Keratinocyte (primary cell): ENCODE data around the gene ZMYND8. TPM values are rescaled to one million over a fixed set of nuclear protein-coding genes. Genes with fewer than 3 reads are reported as not detected.
A peak's percentile ranks its signal among the peaks of the same experiment; 100 is the strongest.

Experiments used
- DNase-seq: peaks from one replicate; pipeline ENCODE4 v3.0.0-alpha.2; 2011; ENCODE audit warnings: low read depth, missing footprints, low spot score
- FAIRE-seq: peaks from 2 replicates; lab custom pipeline; 2011; peaks lifted over from hg19 to GRCh38; lab: Jason Lieb, UNC
- H2AFZ ChIP-seq: 2 replicates; pipeline ENCODE4 v1.6.0; 2012; ENCODE audit warnings: low read length, control low read depth, inconsistent platforms; ENCODE audit not compliant: control insufficient read depth
- H3K27ac ChIP-seq: 2 replicates; pipeline ENCODE4 v1.5.1; 2011; ENCODE audit warnings: low read length; ENCODE audit not compliant: control insufficient read depth, insufficient read depth
- H3K27me3 ChIP-seq: 3 replicates; pipeline ENCODE4 v1.6.0; 2011; ENCODE audit warnings: low read length; ENCODE audit not compliant: control insufficient read depth, insufficient read depth; ENCODE audit errors: extremely low read depth
- H3K36me3 ChIP-seq, 2 experiments: 2 replicates in 1 of 2; 3 replicates in 1 of 2; pipeline ENCODE4 v1.5.1; 2011; ENCODE audit warnings: low read length in 2 of 2, mild to moderate bottlenecking in 1 of 2; ENCODE audit not compliant: control insufficient read depth in 2 of 2, insufficient read depth in 2 of 2; ENCODE audit errors: extremely low read depth in 1 of 2
- H3K4me1 ChIP-seq: 3 replicates; pipeline ENCODE4 v1.5.1; 2011; ENCODE audit warnings: low read length; ENCODE audit not compliant: control insufficient read depth, insufficient read depth; ENCODE audit errors: extremely low read depth
- H3K4me2 ChIP-seq: 3 replicates; pipeline ENCODE4 v1.6.0; 2011; ENCODE audit warnings: low read depth, low read length; ENCODE audit not compliant: control insufficient read depth, insufficient read depth; ENCODE audit errors: extremely low read depth
- H3K4me3 ChIP-seq, 3 experiments: fragments of 200-600 bp in 1 of 3; sonication (generic) in 1 of 3; 2 replicates in 2 of 3; 3 replicates in 1 of 3; pipeline ENCODE4 v1.5.1; 2011 to 2016; ENCODE audit warnings: low read length in 3 of 3, mild to moderate bottlenecking in 3 of 3, control low read depth in 2 of 3, inconsistent platforms in 1 of 3, low read depth in 1 of 3, mixed read lengths in 1 of 3, mixed run types in 1 of 3, moderate library complexity in 1 of 3; ENCODE audit not compliant: control insufficient read depth in 2 of 3, insufficient read depth in 2 of 3; ENCODE audit errors: extremely low read depth in 1 of 3
- H3K79me2 ChIP-seq: 2 replicates; pipeline ENCODE4 v1.6.0; 2012; ENCODE audit warnings: low read length; ENCODE audit not compliant: control insufficient read depth, insufficient read depth
- H3K9ac ChIP-seq: 3 replicates; pipeline ENCODE4 v1.6.0; 2011; ENCODE audit warnings: low read length; ENCODE audit not compliant: control insufficient read depth, insufficient read depth; ENCODE audit errors: extremely low read depth
- H3K9me1 ChIP-seq: 3 replicates; pipeline ENCODE4 v1.6.0; 2011; ENCODE audit warnings: low read length; ENCODE audit not compliant: control insufficient read depth, insufficient read depth; ENCODE audit errors: extremely low read depth
- H3K9me3 ChIP-seq: 2 replicates; pipeline ENCODE4 v1.5.1; 2012; ENCODE audit warnings: low read depth, low read length; ENCODE audit not compliant: control insufficient read depth
- H4K20me1 ChIP-seq: 3 replicates; pipeline ENCODE4 v1.6.0; 2011; ENCODE audit warnings: low read length; ENCODE audit not compliant: control insufficient read depth, insufficient read depth; ENCODE audit errors: extremely low read depth
- CTCF ChIP-seq, 3 experiments: IDR thresholded peaks in 1 of 3; conservative IDR thresholded peaks in 1 of 3; optimal IDR thresholded peaks in 1 of 3; 2 replicates in 2 of 3; 3 replicates in 1 of 3; pipeline versions ENCODE3 to v1.5.1; 2011; ENCODE audit warnings: low read length in 3 of 3, mild to moderate bottlenecking in 3 of 3, moderate library complexity in 2 of 3, control low read depth in 1 of 3, inconsistent platforms in 1 of 3; ENCODE audit not compliant: insufficient read depth in 2 of 3; ENCODE audit errors: extremely low read depth in 1 of 3
- EZH2 ChIP-seq: IDR thresholded peaks from one replicate; pipeline ENCODE4 v1.6.1; 2012; ENCODE audit warnings: inconsistent platforms, mild to moderate bottlenecking, low read length, moderate library complexity
- dilution Hi-C: fragments of 300-500 bp; cut with MboI; formaldehyde crosslinking; loops from one replicate; pipeline ENCODE4 v1.7.0; 2020; ENCODE audit warnings: low sequenced_read_pairs; ENCODE audit not compliant: extremely low pct_ligation_motif_present
- polyA plus RNA-seq, 5 experiments: library from polyadenylated mRNA; depleted of rRNA in 3 of 5; stranded (reverse) in 3 of 5; stranded (forward) in 1 of 5; unstranded in 1 of 5; fragments of >200 nt; gene quantifications; 1 replicate in 1 of 5; 2 replicates in 3 of 5; 3 replicates in 1 of 5; pipeline versions ENCODE4 v1.2.1 to v1.2.3, GENCODE V29; 2011 to 2012; ENCODE audit warnings: missing spikeins in 2 of 5, low read depth in 1 of 5, low replicate concordance in 1 of 5

ZMYND8 gene
- polyA plus RNA-seq, 1 donor (not counting 4 experiments of a cell fraction or from before 2014, with no cell fraction given): 39.8 TPM

- dilution Hi-C loops: no loop called here
- Histone ChIP-seq H3K9ac (no peak overlapping the region), H3K4me3 (no peak overlapping the region), H3K9me1 (no peaks in the 10 kb centered on the region), H3K4me1 (no peaks in the 10 kb centered on the region), H3K36me3 (peaks cover 38 to 47% of the 10 kb centered on the region in 2 experiments), H3K79me2 (peaks cover 14% of the 10 kb centered on the region), H4K20me1 (peaks cover 4% of the 10 kb centered on the region), H3K4me2 (no peak overlapping the region), H3K9me3 (no peaks in the 10 kb centered on the region), H3K27me3 (no peaks in the 10 kb centered on the region), H2AFZ (no peak overlapping the region), H3K27ac (no peak overlapping the region)
- FAIRE-seq (no peak), DNase-seq (no peak)
- TF ChIP-seq EZH2 (no peak), CTCF (optimal IDR thresholded peaks at IDR 0.05 in 1 of 3, IDR thresholded peaks at IDR 0.05 in 1 of 3, conservative IDR thresholded peaks at IDR 0.05 in 1 of 3; ENCODE audit: extremely low read depth in 1 of 3, insufficient read depth in 2 of 3, low read length in 3 of 3) (peak; percentile 56 to 65 (median 65))
Observed at GRCh38 chr20:47220161-47220582, 136.3 kb downstream of the ZMYND8 start.

GRCh38 chr20:47217482-47218446, 138.7 kb downstream of the ZMYND8 start:
- DNase-seq (no peak), FAIRE-seq (no peak)
- no peak overlapping the region for H2AFZ ChIP-seq
- no peaks in the 10 kb centered on the region for H3K9me1 ChIP-seq
- peaks cover 7% of the 10 kb centered on the region for H4K20me1 ChIP-seq
- H3K4me3 ChIP-seq: no peak overlapping the region
- TF ChIP-seq EZH2 (no peak), CTCF (optimal IDR thresholded peaks at IDR 0.05 in 1 of 3, IDR thresholded peaks at IDR 0.05 in 1 of 3, conservative IDR thresholded peaks at IDR 0.05 in 1 of 3; ENCODE audit: extremely low read depth in 1 of 3, insufficient read depth in 2 of 3, low read length in 3 of 3) (no peak)
- H3K9me3 ChIP-seq: no peaks in the 10 kb centered on the region
- H3K36me3 ChIP-seq: peaks cover 44 to 47% of the 10 kb centered on the region in 2 experiments
- no peaks in the 10 kb centered on the region for H3K27me3 ChIP-seq
- dilution Hi-C loops: no loop called here
- no peak overlapping the region for H3K4me2 ChIP-seq
- H3K4me1 ChIP-seq: no peaks in the 10 kb centered on the region
- H3K27ac ChIP-seq: no peak overlapping the region
- peaks cover 20% of the 10 kb centered on the region for H3K79me2 ChIP-seq
- no peak overlapping the region for H3K9ac ChIP-seq
